Measurements from ENCODE around the gene XKRX.

XKRX gene

DNA sequence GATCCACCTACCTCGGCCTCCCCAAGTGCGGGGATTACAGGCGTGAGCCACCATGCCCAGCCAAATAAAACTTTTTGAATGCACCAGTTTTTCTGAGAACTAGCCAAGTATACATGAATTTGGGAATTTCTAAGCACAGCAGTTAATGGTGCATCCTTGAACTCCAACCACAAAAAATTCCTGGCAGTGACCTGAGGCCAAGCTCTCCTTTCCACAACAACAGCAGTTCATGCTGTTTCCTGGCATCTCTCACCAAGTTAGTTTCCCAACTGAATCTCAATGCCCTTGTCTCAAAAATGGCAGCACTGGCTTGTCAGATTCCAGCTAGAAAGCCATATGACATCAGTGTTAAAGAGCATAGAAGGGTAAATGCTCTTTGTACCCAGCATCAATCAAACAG is 15.9 kb upstream of the XKRX start:
- H3K4me3 ChIP-seq (ENCODE audit: low read length in 2 of 2) = no peak overlapping the region
- H3K27ac ChIP-seq (ENCODE audit: low read depth in 2 of 2, low read length in 2 of 2) = no peak overlapping the region
- no peaks in the 10 kb centered on the region for H3K9me3 ChIP-seq (ENCODE audit: control insufficient read depth in 2 of 2, low read length in 2 of 2)
- H3K27me3 ChIP-seq (ENCODE audit: control insufficient read depth in 2 of 2, insufficient read depth in 2 of 2, low read length in 2 of 2) = peaks cover 0 to 8% of the 10 kb centered on the region in 2 donors
- no peak overlapping the region for H3K9ac ChIP-seq (ENCODE audit: low read depth in 1 of 2, low read length in 2 of 2)
- H3K4me1 ChIP-seq (ENCODE audit: control insufficient read depth in 2 of 2, insufficient read depth in 2 of 2, low read length in 2 of 2) = no peaks in the 10 kb centered on the region
- no peaks in the 10 kb centered on the region for H3K36me3 ChIP-seq (ENCODE audit: control insufficient read depth in 2 of 2, insufficient read depth in 2 of 2, low read length in 2 of 2)

DNA sequence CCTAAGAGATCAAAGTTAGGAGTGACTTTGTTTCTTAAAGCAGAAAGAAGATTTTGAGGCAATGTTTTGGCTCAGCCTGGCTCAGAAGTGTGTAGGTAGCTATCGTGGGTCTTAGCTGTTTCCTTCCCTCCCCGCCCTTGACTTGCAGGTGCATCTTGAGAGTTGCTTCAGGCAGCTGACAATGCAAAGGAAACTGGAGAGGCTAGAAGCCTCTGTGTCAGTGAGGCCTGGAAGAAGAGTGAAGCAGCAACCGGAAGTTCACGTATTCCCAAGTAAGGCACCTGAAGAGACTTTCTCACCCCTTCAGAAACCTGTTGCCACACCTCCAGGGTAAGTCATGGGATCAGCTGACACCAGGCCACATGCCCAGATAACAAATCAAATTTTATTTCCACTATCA is 10.6 kb upstream of the XKRX start:
- Histone ChIP-seq H3K9ac (ENCODE audit: low read depth in 1 of 2, low read length in 2 of 2) (no peak overlapping the region), H3K27ac (ENCODE audit: low read depth in 2 of 2, low read length in 2 of 2) (no peak overlapping the region), H3K4me3 (ENCODE audit: low read length in 2 of 2) (no peak overlapping the region), H3K27me3 (ENCODE audit: control insufficient read depth in 2 of 2, insufficient read depth in 2 of 2, low read length in 2 of 2) (peaks cover 0 to 6% of the 10 kb centered on the region in 2 donors), H3K36me3 (ENCODE audit: control insufficient read depth in 2 of 2, insufficient read depth in 2 of 2, low read length in 2 of 2) (no peaks in the 10 kb centered on the region), H3K4me1 (ENCODE audit: control insufficient read depth in 2 of 2, insufficient read depth in 2 of 2, low read length in 2 of 2) (no peaks in the 10 kb centered on the region), H3K9me3 (ENCODE audit: control insufficient read depth in 2 of 2, low read length in 2 of 2) (no peaks in the 10 kb centered on the region)

GRCh38 chrX:100935767-100936166 is 7.0 kb upstream of the XKRX start:
- Histone ChIP-seq H3K36me3 (ENCODE audit: control insufficient read depth in 2 of 2, insufficient read depth in 2 of 2, low read length in 2 of 2) (no peaks in the 10 kb centered on the region), H3K4me1 (ENCODE audit: control insufficient read depth in 2 of 2, insufficient read depth in 2 of 2, low read length in 2 of 2) (no peaks in the 10 kb centered on the region), H3K27me3 (ENCODE audit: control insufficient read depth in 2 of 2, insufficient read depth in 2 of 2, low read length in 2 of 2) (no peaks in the 10 kb centered on the region), H3K27ac (ENCODE audit: low read depth in 2 of 2, low read length in 2 of 2) (no peak overlapping the region), H3K4me3 (ENCODE audit: low read length in 2 of 2) (no peak overlapping the region), H3K9me3 (ENCODE audit: control insufficient read depth in 2 of 2, low read length in 2 of 2) (no peaks in the 10 kb centered on the region), H3K9ac (ENCODE audit: low read depth in 1 of 2, low read length in 2 of 2) (no peak overlapping the region)

DNA sequence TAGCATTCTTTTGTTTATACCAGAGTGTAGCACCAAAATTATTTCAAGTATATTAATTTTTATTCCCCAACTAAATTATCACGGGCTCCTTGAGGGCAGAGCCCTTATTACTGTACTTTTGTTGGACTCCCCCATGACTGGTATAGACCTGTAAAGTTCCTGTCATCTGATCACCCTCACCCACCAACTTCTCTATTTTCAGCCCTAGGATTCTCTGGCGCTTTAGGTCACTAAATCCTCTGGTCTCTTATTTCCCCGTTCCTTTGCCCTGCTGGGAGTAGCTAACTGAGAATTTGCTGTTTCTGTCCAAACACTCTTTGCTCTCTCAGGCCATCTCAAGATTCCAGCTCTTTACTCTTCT is 3.2 kb upstream of the XKRX start:
- H3K4me3 ChIP-seq (ENCODE audit: low read length in 2 of 2) = no peak overlapping the region

DNA sequence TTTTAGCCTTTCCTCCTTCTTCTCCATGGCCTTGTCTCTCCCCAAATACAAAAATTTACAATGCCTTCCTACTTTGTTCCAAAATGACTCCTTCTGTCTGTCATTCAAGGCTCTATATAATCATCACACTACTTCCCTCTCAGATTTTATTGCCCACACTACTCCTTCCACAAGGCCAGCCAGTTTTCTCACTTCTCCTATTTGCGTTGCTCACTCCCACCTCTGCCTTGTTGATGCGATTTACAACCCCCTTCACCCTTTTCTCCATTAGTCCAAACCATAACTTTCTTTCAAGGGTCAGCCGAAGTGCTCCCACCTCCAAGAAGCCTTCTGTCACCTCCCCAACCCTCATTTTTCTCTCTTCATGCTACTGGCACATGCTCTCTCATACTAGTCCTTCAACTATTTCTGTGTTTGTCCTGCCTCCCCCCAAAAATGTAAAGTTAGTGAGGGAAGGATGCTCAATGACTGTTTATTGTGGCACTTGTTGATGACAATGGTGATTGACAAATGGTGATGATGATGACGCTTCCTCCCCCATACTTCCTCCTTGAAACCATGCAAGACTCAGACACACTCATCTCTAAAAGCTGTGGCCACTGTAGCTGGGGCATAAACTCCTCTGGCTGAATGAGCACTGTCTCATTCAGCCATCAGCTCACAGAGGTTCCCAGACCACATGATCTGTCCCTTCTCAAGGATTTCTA is 2.7 kb upstream of the XKRX start:
- H3K36me3 ChIP-seq (ENCODE audit: control insufficient read depth in 2 of 2, insufficient read depth in 2 of 2, low read length in 2 of 2) = no peaks in the 10 kb centered on the region
- no peak overlapping the region for H3K4me3 ChIP-seq (ENCODE audit: low read length in 2 of 2)
- no peak overlapping the region for H3K9ac ChIP-seq (ENCODE audit: low read depth in 1 of 2, low read length in 2 of 2)
- no peaks in the 10 kb centered on the region for H3K9me3 ChIP-seq (ENCODE audit: control insufficient read depth in 2 of 2, low read length in 2 of 2)
- no peak overlapping the region for H3K27ac ChIP-seq (ENCODE audit: low read depth in 2 of 2, low read length in 2 of 2)
- H3K27me3 ChIP-seq (ENCODE audit: control insufficient read depth in 2 of 2, insufficient read depth in 2 of 2, low read length in 2 of 2) = no peaks in the 10 kb centered on the region
- H3K4me1 ChIP-seq (ENCODE audit: control insufficient read depth in 2 of 2, insufficient read depth in 2 of 2, low read length in 2 of 2) = peaks cover 0 to 5% of the 10 kb centered on the region in 2 donors

More for the DNA sequence above, 3.2 kb upstream of the XKRX start:
- Histone ChIP-seq H3K9ac (ENCODE audit: low read depth in 1 of 2, low read length in 2 of 2) (no peak overlapping the region), H3K36me3 (ENCODE audit: control insufficient read depth in 2 of 2, insufficient read depth in 2 of 2, low read length in 2 of 2) (no peaks in the 10 kb centered on the region), H3K4me1 (ENCODE audit: control insufficient read depth in 2 of 2, insufficient read depth in 2 of 2, low read length in 2 of 2) (peaks cover 0 to 5% of the 10 kb centered on the region in 2 donors), H3K27ac (ENCODE audit: low read depth in 2 of 2, low read length in 2 of 2) (no peak overlapping the region), H3K27me3 (ENCODE audit: control insufficient read depth in 2 of 2, insufficient read depth in 2 of 2, low read length in 2 of 2) (no peaks in the 10 kb centered on the region), H3K9me3 (ENCODE audit: control insufficient read depth in 2 of 2, low read length in 2 of 2) (no peaks in the 10 kb centered on the region)

DNA sequence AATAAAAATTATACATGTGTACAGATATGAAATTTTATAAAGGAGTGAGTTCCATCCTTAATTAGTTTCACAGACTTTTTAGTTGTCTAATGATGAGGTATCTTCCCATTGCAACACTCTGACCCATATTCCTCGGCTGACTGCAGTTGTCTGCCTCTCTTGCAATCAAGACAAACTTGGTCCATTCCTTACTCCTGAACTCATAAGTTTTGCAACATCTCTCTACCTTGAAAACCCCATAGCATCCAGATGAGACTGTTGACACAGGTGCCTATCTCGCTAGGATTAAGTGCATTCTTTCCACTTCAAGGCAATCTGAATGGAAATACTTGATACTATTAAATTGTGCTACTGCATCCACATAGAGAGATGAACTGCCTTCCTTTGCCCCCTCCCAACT is 2.3 kb downstream of the XKRX start:
- Histone ChIP-seq H3K4me1 (ENCODE audit: control insufficient read depth in 2 of 2, insufficient read depth in 2 of 2, low read length in 2 of 2) (peaks cover 0 to 5% of the 10 kb centered on the region in 2 donors), H3K9ac (ENCODE audit: low read depth in 1 of 2, low read length in 2 of 2) (no peak overlapping the region), H3K36me3 (ENCODE audit: control insufficient read depth in 2 of 2, insufficient read depth in 2 of 2, low read length in 2 of 2) (no peaks in the 10 kb centered on the region), H3K4me3 (ENCODE audit: low read length in 2 of 2) (no peak overlapping the region), H3K27me3 (ENCODE audit: control insufficient read depth in 2 of 2, insufficient read depth in 2 of 2, low read length in 2 of 2) (no peaks in the 10 kb centered on the region), H3K27ac (ENCODE audit: low read depth in 2 of 2, low read length in 2 of 2) (no peak overlapping the region), H3K9me3 (ENCODE audit: control insufficient read depth in 2 of 2, low read length in 2 of 2) (no peaks in the 10 kb centered on the region)

GRCh38 chrX:100924375-100924774 is 4.3 kb downstream of the XKRX start:
- H3K9ac ChIP-seq (ENCODE audit: low read depth in 1 of 2, low read length in 2 of 2) = no peak overlapping the region
- H3K9me3 ChIP-seq (ENCODE audit: control insufficient read depth in 2 of 2, low read length in 2 of 2) = no peaks in the 10 kb centered on the region
- no peak overlapping the region for H3K4me3 ChIP-seq (ENCODE audit: low read length in 2 of 2)
- no peaks in the 10 kb centered on the region for H3K36me3 ChIP-seq (ENCODE audit: control insufficient read depth in 2 of 2, insufficient read depth in 2 of 2, low read length in 2 of 2)
- H3K27ac ChIP-seq (ENCODE audit: low read depth in 2 of 2, low read length in 2 of 2) = no peak overlapping the region
- no peaks in the 10 kb centered on the region for H3K27me3 ChIP-seq (ENCODE audit: control insufficient read depth in 2 of 2, insufficient read depth in 2 of 2, low read length in 2 of 2)
- H3K4me1 ChIP-seq (ENCODE audit: control insufficient read depth in 2 of 2, insufficient read depth in 2 of 2, low read length in 2 of 2) = peaks cover 0 to 1% of the 10 kb centered on the region in 2 donors

- no peaks in the 10 kb centered on the region for H3K9me3 ChIP-seq (ENCODE audit: control insufficient read depth in 2 of 2, low read length in 2 of 2)
- H3K27ac ChIP-seq (ENCODE audit: low read depth in 2 of 2, low read length in 2 of 2) = no peak overlapping the region
- no peaks in the 10 kb centered on the region for H3K4me1 ChIP-seq (ENCODE audit: control insufficient read depth in 2 of 2, insufficient read depth in 2 of 2, low read length in 2 of 2)
- no peak overlapping the region for H3K4me3 ChIP-seq (ENCODE audit: low read length in 2 of 2)
- no peaks in the 10 kb centered on the region for H3K36me3 ChIP-seq (ENCODE audit: control insufficient read depth in 2 of 2, insufficient read depth in 2 of 2, low read length in 2 of 2)
- no peak overlapping the region for H3K9ac ChIP-seq (ENCODE audit: low read depth in 1 of 2, low read length in 2 of 2)
- H3K27me3 ChIP-seq (ENCODE audit: control insufficient read depth in 2 of 2, insufficient read depth in 2 of 2, low read length in 2 of 2) = no peaks in the 10 kb centered on the region
These were observed 13.2 kb downstream of the XKRX start for GRCh38 chrX:100915562-100915961.

GRCh38 chrX:100913111-100913510 is 15.6 kb downstream of the XKRX start:
- Histone ChIP-seq H3K4me3 (ENCODE audit: low read length in 2 of 2) (no peak overlapping the region), H3K9me3 (ENCODE audit: control insufficient read depth in 2 of 2, low read length in 2 of 2) (no peaks in the 10 kb centered on the region), H3K36me3 (ENCODE audit: control insufficient read depth in 2 of 2, insufficient read depth in 2 of 2, low read length in 2 of 2) (no peaks in the 10 kb centered on the region), H3K27ac (ENCODE audit: low read depth in 2 of 2, low read length in 2 of 2) (no peak overlapping the region), H3K27me3 (ENCODE audit: control insufficient read depth in 2 of 2, insufficient read depth in 2 of 2, low read length in 2 of 2) (no peaks in the 10 kb centered on the region), H3K9ac (ENCODE audit: low read depth in 1 of 2, low read length in 2 of 2) (no peak overlapping the region), H3K4me1 (ENCODE audit: control insufficient read depth in 2 of 2, insufficient read depth in 2 of 2, low read length in 2 of 2) (no peaks in the 10 kb centered on the region)

GRCh38 chrX:100911731-100912130 is 17.0 kb downstream of the XKRX start:
- Histone ChIP-seq H3K4me1 (ENCODE audit: control insufficient read depth in 2 of 2, insufficient read depth in 2 of 2, low read length in 2 of 2) (no peaks in the 10 kb centered on the region), H3K27me3 (ENCODE audit: control insufficient read depth in 2 of 2, insufficient read depth in 2 of 2, low read length in 2 of 2) (no peaks in the 10 kb centered on the region), H3K9me3 (ENCODE audit: control insufficient read depth in 2 of 2, low read length in 2 of 2) (no peaks in the 10 kb centered on the region), H3K9ac (ENCODE audit: low read depth in 1 of 2, low read length in 2 of 2) (no peak overlapping the region), H3K4me3 (ENCODE audit: low read length in 2 of 2) (no peak overlapping the region), H3K36me3 (ENCODE audit: control insufficient read depth in 2 of 2, insufficient read depth in 2 of 2, low read length in 2 of 2) (no peaks in the 10 kb centered on the region), H3K27ac (ENCODE audit: low read depth in 2 of 2, low read length in 2 of 2) (no peak overlapping the region)

- Histone ChIP-seq H3K27ac (ENCODE audit: low read depth in 2 of 2, low read length in 2 of 2) (no peak overlapping the region), H3K4me3 (ENCODE audit: low read length in 2 of 2) (no peak overlapping the region), H3K36me3 (ENCODE audit: control insufficient read depth in 2 of 2, insufficient read depth in 2 of 2, low read length in 2 of 2) (no peaks in the 10 kb centered on the region), H3K9ac (ENCODE audit: low read depth in 1 of 2, low read length in 2 of 2) (no peak overlapping the region), H3K9me3 (ENCODE audit: control insufficient read depth in 2 of 2, low read length in 2 of 2) (no peaks in the 10 kb centered on the region), H3K27me3 (ENCODE audit: control insufficient read depth in 2 of 2, insufficient read depth in 2 of 2, low read length in 2 of 2) (no peaks in the 10 kb centered on the region), H3K4me1 (ENCODE audit: control insufficient read depth in 2 of 2, insufficient read depth in 2 of 2, low read length in 2 of 2) (no peaks in the 10 kb centered on the region)
These were observed 23.1 kb downstream of the XKRX start for GRCh38 chrX:100905620-100906019.

Measured in mucosa of rectum (tissue), 2 donors.